Cerebellar cortex (tissue), 1 donor: ENCODE data around the gene RC3H2.

ENCODE experiments used
- DNase-seq: peaks from one replicate; pipeline ENCODE4 v3.0.0-alpha.2; 2015; ENCODE audit warnings: low spot score

Gene RC3H2

GRCh38 chr9:122904823-122905710 lies at the start of gene RC3H2:
Gene RC3H2 (minus strand): TSS chr9:122905359. CDS start chr9:122897509, 7,850 bp downstream.
- DNase-seq, result peak; percentile 100

- no peak for DNase-seq
These were observed 49.1 kb upstream of the RC3H2 start for GRCh38 chr9:122954253-122954691.

GRCh38 chr9:122951056-122951455 lies 45.9 kb upstream of the RC3H2 start:
- DNase-seq, result no peak

GRCh38 chr9:122950263-122950662 lies 45.1 kb upstream of the RC3H2 start:
- DNase-seq, result no peak

- DNase-seq, result no peak
These were observed 44.5 kb upstream of the RC3H2 start for GRCh38 chr9:122949696-122950095.

GRCh38 chr9:122948313-122948712 lies 43.2 kb upstream of the RC3H2 start:
- DNase-seq, result no peak

GRCh38 chr9:122946461-122947005 lies 41.4 kb upstream of the RC3H2 start:
- no peak for DNase-seq

- no peak for DNase-seq
These were observed 40.1 kb upstream of the RC3H2 start for GRCh38 chr9:122944960-122945888.

GRCh38 chr9:122941582-122942234 lies 36.5 kb upstream of the RC3H2 start:
- DNase-seq, result peak; percentile 26

GRCh38 chr9:122940749-122941581 lies 35.8 kb upstream of the RC3H2 start, which contains the start of gene RABGAP1:
Gene RABGAP1 (plus strand): TSS chr9:122941020. CDS start chr9:122957060, 16,040 bp downstream.
- DNase-seq, result peak; percentile 99

- DNase-seq, result no peak
These were observed 35.2 kb upstream of the RC3H2 start for GRCh38 chr9:122940454-122940748.

GRCh38 chr9:122939601-122940000 lies 34.4 kb upstream of the RC3H2 start:
- no peak for DNase-seq

GRCh38 chr9:122936883-122937282 lies 31.7 kb upstream of the RC3H2 start:
- DNase-seq, result no peak

- no peak for DNase-seq
These were observed 31.3 kb upstream of the RC3H2 start for GRCh38 chr9:122936464-122936863.

GRCh38 chr9:122931226-122932121 lies 26.3 kb upstream of the RC3H2 start, which contains the start of gene ZBTB26:
Gene ZBTB26 (minus strand): TSS chr9:122931512. CDS start chr9:122919934, 11,578 bp downstream.
- DNase-seq, result peak; percentile 96

- no peak for DNase-seq
These were observed 25.5 kb upstream of the RC3H2 start for GRCh38 chr9:122930541-122931225.

- no peak for DNase-seq
These were observed 24.7 kb upstream of the RC3H2 start for GRCh38 chr9:122929796-122930354.

- no peak for DNase-seq
These were observed 18.8 kb upstream of the RC3H2 start for GRCh38 chr9:122923947-122924346.

- DNase-seq, result no peak
These were observed 17.6 kb upstream of the RC3H2 start for GRCh38 chr9:122922713-122923112.
